A549 (cell line): ENCODE measurements around the gene TMEM38A.

Source experiments
- CEBPB ChIP-seq, 2 experiments: fragments of >200 bp in 1 of 2; sonication (Bioruptor Twin) in 1 of 2; formaldehyde crosslinking in 1 of 2; IDR thresholded peaks; 2 replicates each; pipeline ENCODE4 v1.6.1; 2012 to 2016
- CHD2 ChIP-seq: fragments of 150-350 bp; IDR thresholded peaks from 2 replicates; pipeline ENCODE4 v1.6.1; 2014; ENCODE audit warnings: low read length; ENCODE audit not compliant: partially characterized antibody
- EP300 ChIP-seq, 2 experiments: fragments of >200 bp; sonication (Bioruptor Twin); formaldehyde crosslinking; IDR thresholded peaks; 2 replicates in 1 of 2; 3 replicates in 1 of 2; pipeline ENCODE4 v1.6.1; 2016 to 2017
- FOSL2 ChIP-seq, 2 experiments: fragments of 450-650 bp in 1 of 2; fragments of >200 bp in 1 of 2; sonication (Bioruptor Twin) in 1 of 2; formaldehyde crosslinking; IDR thresholded peaks; 2 replicates each; pipeline versions ENCODE4 v1.5.0 to v1.6.1; 2016 to 2020; ENCODE audit warnings: mild to moderate bottlenecking in 1 of 2, moderate library complexity in 1 of 2
- KDM1A ChIP-seq: fragments of 200-600 bp; sonication (generic); IDR thresholded peaks from 2 replicates; pipeline ENCODE4 v1.6.1; 2016; ENCODE audit warnings: low read depth, mild to moderate bottlenecking
- MYC ChIP-seq: IDR thresholded peaks from 2 replicates; pipeline ENCODE4 v1.6.1; 2012; ENCODE audit warnings: mild to moderate bottlenecking, inconsistent platforms, low read length, improper control_type of control experiment, borderline replicate concordance
- POLR2A ChIP-seq: IDR thresholded peaks from 2 replicates; pipeline ENCODE4 v1.6.1; 2012; ENCODE audit warnings: mild to moderate bottlenecking, low read length
- POLR2AphosphoS2 ChIP-seq: conservative IDR thresholded peaks from 2 replicates; pipeline ENCODE4 v1.6.1; 2012; ENCODE audit warnings: low read length, improper control_type of control experiment, inconsistent platforms
- TF ChIP-seq, protein P1 (sequence below): fragments of >200 bp; sonication (Bioruptor Twin); formaldehyde crosslinking; IDR thresholded peaks from 3 replicates; pipeline ENCODE4 v1.5.1; 2016
- TF ChIP-seq, protein P2 (sequence below): IDR thresholded peaks from 2 replicates; pipeline ENCODE4 v1.6.1; 2012
- TF ChIP-seq, protein P3 (sequence below): fragments of 150-350 bp; IDR thresholded peaks from 2 replicates; pipeline ENCODE4 v1.6.1; 2014; ENCODE audit warnings: low read depth, mild to moderate bottlenecking, low read length

DNA sequence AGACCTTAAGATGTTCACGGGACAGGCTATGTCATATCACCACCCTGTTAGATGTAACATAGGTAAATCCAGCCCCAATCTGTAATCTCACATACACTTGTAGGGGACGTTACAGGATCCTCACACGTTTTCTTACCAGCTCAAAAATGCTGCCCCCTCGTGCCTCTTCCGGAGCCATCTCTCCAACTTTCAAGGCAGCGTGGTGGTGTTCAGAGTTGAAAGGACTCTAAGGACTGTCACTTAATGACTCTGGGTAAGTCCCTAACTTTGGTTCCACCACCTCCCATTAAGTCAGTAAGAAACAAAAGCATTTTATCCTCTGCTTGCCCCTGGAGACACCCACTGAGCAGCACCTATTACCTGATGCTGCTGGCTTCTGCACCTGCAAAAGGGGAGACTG lies 37.4 kb upstream of the TMEM38A start:
- TF ChIP-seq, protein P1, sequence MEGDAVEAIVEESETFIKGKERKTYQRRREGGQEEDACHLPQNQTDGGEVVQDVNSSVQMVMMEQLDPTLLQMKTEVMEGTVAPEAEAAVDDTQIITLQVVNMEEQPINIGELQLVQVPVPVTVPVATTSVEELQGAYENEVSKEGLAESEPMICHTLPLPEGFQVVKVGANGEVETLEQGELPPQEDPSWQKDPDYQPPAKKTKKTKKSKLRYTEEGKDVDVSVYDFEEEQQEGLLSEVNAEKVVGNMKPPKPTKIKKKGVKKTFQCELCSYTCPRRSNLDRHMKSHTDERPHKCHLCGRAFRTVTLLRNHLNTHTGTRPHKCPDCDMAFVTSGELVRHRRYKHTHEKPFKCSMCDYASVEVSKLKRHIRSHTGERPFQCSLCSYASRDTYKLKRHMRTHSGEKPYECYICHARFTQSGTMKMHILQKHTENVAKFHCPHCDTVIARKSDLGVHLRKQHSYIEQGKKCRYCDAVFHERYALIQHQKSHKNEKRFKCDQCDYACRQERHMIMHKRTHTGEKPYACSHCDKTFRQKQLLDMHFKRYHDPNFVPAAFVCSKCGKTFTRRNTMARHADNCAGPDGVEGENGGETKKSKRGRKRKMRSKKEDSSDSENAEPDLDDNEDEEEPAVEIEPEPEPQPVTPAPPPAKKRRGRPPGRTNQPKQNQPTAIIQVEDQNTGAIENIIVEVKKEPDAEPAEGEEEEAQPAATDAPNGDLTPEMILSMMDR, result no peak
- TF ChIP-seq MYC (no peak), POLR2A (no peak), CHD2 (no peak), CEBPB (IDR thresholded peaks at IDR 0.05) (no peak), EP300 (IDR thresholded peaks at IDR 0.05) (no peak), KDM1A (no peak), FOSL2 (IDR thresholded peaks at IDR 0.05) (no peak), FOSL2 (CRISPR knock-in tag; IDR thresholded peaks at IDR 0.05) (no peak), POLR2AphosphoS2 (no peak)
- TF ChIP-seq, protein P2, sequence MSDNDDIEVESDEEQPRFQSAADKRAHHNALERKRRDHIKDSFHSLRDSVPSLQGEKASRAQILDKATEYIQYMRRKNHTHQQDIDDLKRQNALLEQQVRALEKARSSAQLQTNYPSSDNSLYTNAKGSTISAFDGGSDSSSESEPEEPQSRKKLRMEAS, result no peak
- TF ChIP-seq, protein P3, sequence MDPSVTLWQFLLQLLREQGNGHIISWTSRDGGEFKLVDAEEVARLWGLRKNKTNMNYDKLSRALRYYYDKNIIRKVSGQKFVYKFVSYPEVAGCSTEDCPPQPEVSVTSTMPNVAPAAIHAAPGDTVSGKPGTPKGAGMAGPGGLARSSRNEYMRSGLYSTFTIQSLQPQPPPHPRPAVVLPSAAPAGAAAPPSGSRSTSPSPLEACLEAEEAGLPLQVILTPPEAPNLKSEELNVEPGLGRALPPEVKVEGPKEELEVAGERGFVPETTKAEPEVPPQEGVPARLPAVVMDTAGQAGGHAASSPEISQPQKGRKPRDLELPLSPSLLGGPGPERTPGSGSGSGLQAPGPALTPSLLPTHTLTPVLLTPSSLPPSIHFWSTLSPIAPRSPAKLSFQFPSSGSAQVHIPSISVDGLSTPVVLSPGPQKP, result no peak
